SK-N-SH (cell line): ENCODE data around the gene SPRING1. TPM values are rescaled to one million over a fixed set of nuclear protein-coding genes. Genes with fewer than 3 reads are reported as not detected.

Experiments
- CTCF ChIA-PET: fragments of 300-600, 350-600 bp; formaldehyde crosslinking; extraction: SDS; loops from one replicate; lab custom pipeline; 2021; lab: Yijun Ruan, JAX
- POLR2A ChIA-PET: fragments of 350-600 bp; sonication (Branson Sonifier 250); formaldehyde crosslinking; extraction: SDS; loops from one replicate; lab custom pipeline; 2020; ENCODE audit warnings: antibody characterized with exemption, inconsistent platforms; lab: Yijun Ruan, JAX
- DNase-seq: peaks from one replicate; pipeline ENCODE4 v3.0.0; 2012
- H2AFZ ChIP-seq: fragments of 200-600 bp; sonication (generic); 2 replicates; pipeline ENCODE4 v1.8.1; 2016; ENCODE audit warnings: antibody characterized with exemption, mild to moderate bottlenecking, low read depth
- H3F3A ChIP-seq: fragments of 200-600 bp; sonication (generic); replicated peaks from 2 replicates; pipeline ENCODE3; 2016; ENCODE audit warnings: antibody characterized with exemption, mild to moderate bottlenecking; ENCODE audit not compliant: insufficient read depth
- H3K27ac ChIP-seq, 2 experiments: fragments of 200-500 bp in 1 of 2; fragments of 200-600 bp in 1 of 2; sonication (Bioruptor generic) in 1 of 2; sonication (generic), shearing (Covaris generic) in 1 of 2; 2 replicates each; pipeline versions ENCODE4 v1.5.1 to v1.6.1; 2014 to 2016; ENCODE audit warnings: low read depth in 2 of 2, inconsistent platforms in 1 of 2, low read length in 1 of 2, mild to moderate bottlenecking in 1 of 2, mixed read lengths in 1 of 2
- H3K27me3 ChIP-seq: fragments of 200-600 bp; sonication (generic), shearing (Covaris generic); 2 replicates; pipeline ENCODE4 v1.6.1; 2016; ENCODE audit warnings: mixed run types; ENCODE audit not compliant: insufficient read depth
- H3K36me3 ChIP-seq, 2 experiments: fragments of 200-500 bp in 1 of 2; fragments of 200-600 bp in 1 of 2; sonication (Bioruptor generic) in 1 of 2; sonication (generic) in 1 of 2; replicated peaks in 1 of 2; 2 replicates each; pipeline versions ENCODE3 to v1.5.1; 2014 to 2016; ENCODE audit warnings: low read length in 1 of 2, mild to moderate bottlenecking in 1 of 2; ENCODE audit not compliant: insufficient read depth in 2 of 2, control insufficient read depth in 1 of 2
- H3K4me1 ChIP-seq, 2 experiments: fragments of 200-500 bp in 1 of 2; fragments of 200-600 bp in 1 of 2; sonication (Bioruptor generic) in 1 of 2; sonication (generic), shearing (Covaris generic) in 1 of 2; 2 replicates each; pipeline versions ENCODE4 v1.5.1 to v1.6.1; 2014 to 2016; ENCODE audit warnings: low read depth in 1 of 2, low read length in 1 of 2, mixed run types in 1 of 2; ENCODE audit not compliant: insufficient read depth in 2 of 2, control insufficient read depth in 1 of 2
- H3K4me2 ChIP-seq: fragments of 200-600 bp; sonication (generic), shearing (Covaris generic); 2 replicates; pipeline ENCODE4 v1.6.1; 2017; ENCODE audit warnings: mixed run types
- H3K4me3 ChIP-seq, 2 experiments: fragments of 200-500 bp in 1 of 2; fragments of 200-600 bp in 1 of 2; sonication (Bioruptor generic) in 1 of 2; sonication (generic), shearing (Covaris generic) in 1 of 2; 2 replicates each; pipeline versions ENCODE4 v1.5.1 to v1.8.1; 2014 to 2016; ENCODE audit warnings: low read depth in 2 of 2, inconsistent platforms in 1 of 2, low read length in 1 of 2, mild to moderate bottlenecking in 1 of 2, mixed read lengths in 1 of 2, moderate library complexity in 1 of 2
- H3K79me2 ChIP-seq: fragments of 200-600 bp; sonication (generic); 2 replicates; pipeline ENCODE4 v1.8.1; 2017; ENCODE audit warnings: mild to moderate bottlenecking; ENCODE audit not compliant: insufficient read depth
- H3K9ac ChIP-seq: fragments of 200-600 bp; sonication (generic); 2 replicates; pipeline ENCODE4 v1.6.1; 2017; ENCODE audit warnings: mixed run types
- H3K9me2 ChIP-seq: fragments of 200-600 bp; sonication (generic); 2 replicates; pipeline ENCODE4 v1.6.1; 2017; ENCODE audit warnings: mixed run types
- H3K9me3 ChIP-seq: fragments of 200-600 bp; sonication (generic); 2 replicates; pipeline ENCODE4 v1.6.1; 2017; ENCODE audit warnings: mixed run types, mild to moderate bottlenecking, moderate library complexity
- H4K20me1 ChIP-seq: fragments of 200-600 bp; sonication (generic); 2 replicates; pipeline ENCODE4 v1.6.1; 2017; ENCODE audit warnings: mild to moderate bottlenecking, mixed run types; ENCODE audit not compliant: insufficient read depth
- CHD2 ChIP-seq: fragments of 150-350 bp; IDR thresholded peaks from 2 replicates; pipeline ENCODE4 v1.6.1; 2018; ENCODE audit warnings: low read length; ENCODE audit not compliant: partially characterized antibody
- CTCF ChIP-seq: fragments of 200-600 bp; sonication (generic); IDR thresholded peaks from 2 replicates; pipeline ENCODE4 v1.6.1; 2017; ENCODE audit warnings: antibody characterized with exemption, mild to moderate bottlenecking, moderate library complexity
- EP300 ChIP-seq, 2 experiments: IDR thresholded peaks; 2 replicates each; pipeline versions ENCODE4 v1.4.0 to v1.6.1; 2012; ENCODE audit warnings: borderline replicate concordance in 1 of 2, low read depth in 1 of 2, low read length in 1 of 2
- FOXJ3 ChIP-seq: sonication (generic); formaldehyde crosslinking; IDR thresholded peaks from 2 replicates; pipeline ENCODE4 v1.5.1; 2020; ENCODE audit warnings: mild to moderate bottlenecking, missing genetic modification reagents
- FOXM1 ChIP-seq: IDR thresholded peaks from 2 replicates; pipeline ENCODE4 v1.4.0; 2012; ENCODE audit warnings: low read depth, mild to moderate bottlenecking
- GABPA ChIP-seq: IDR thresholded peaks from 2 replicates; pipeline ENCODE4 v1.4.0; 2012; ENCODE audit warnings: low read depth, mild to moderate bottlenecking
- IRF3 ChIP-seq: fragments of 150-350 bp; IDR thresholded peaks from 2 replicates; pipeline ENCODE4 v1.6.1; 2016; ENCODE audit warnings: mild to moderate bottlenecking, low read depth, low read length
- MEF2A ChIP-seq: IDR thresholded peaks from 2 replicates; pipeline ENCODE4 v1.4.0; 2012; ENCODE audit warnings: low read depth, borderline replicate concordance
- MXI1 ChIP-seq: IDR thresholded peaks from 2 replicates; pipeline ENCODE4 v1.6.1; 2012; ENCODE audit warnings: mild to moderate bottlenecking, low read depth, low read length, improper control_type of control experiment
- PBX3 ChIP-seq: IDR thresholded peaks from 2 replicates; pipeline ENCODE4; 2012
- POLR2AphosphoS5 ChIP-seq: IDR thresholded peaks from 2 replicates; pipeline ENCODE4 v1.6.1; 2012; ENCODE audit warnings: low read depth, low read length
- RAD21 ChIP-seq: IDR thresholded peaks from 2 replicates; pipeline ENCODE4 v1.6.1; 2012; ENCODE audit warnings: mild to moderate bottlenecking, low read length
- REST ChIP-seq: IDR thresholded peaks from 2 replicates; pipeline ENCODE4 v1.6.1; 2012; ENCODE audit warnings: mild to moderate bottlenecking, low read depth, low read length, moderate library complexity
- RXRA ChIP-seq: IDR thresholded peaks from 2 replicates; pipeline ENCODE4 v1.4.0; 2012; ENCODE audit warnings: low read depth, mild to moderate bottlenecking, borderline replicate concordance
- TCF12 ChIP-seq: IDR thresholded peaks from 2 replicates; pipeline ENCODE4 v1.4.0; 2012
- TEAD4 ChIP-seq: IDR thresholded peaks from 2 replicates; pipeline ENCODE4 v1.4.0; 2012; ENCODE audit warnings: mild to moderate bottlenecking, borderline replicate concordance; ENCODE audit not compliant: insufficient read depth
- USF1 ChIP-seq: IDR thresholded peaks from 2 replicates; pipeline ENCODE4 v1.4.0; 2012; ENCODE audit warnings: low read depth, borderline replicate concordance
- YY1 ChIP-seq: IDR thresholded peaks from 2 replicates; pipeline ENCODE4 v1.4.0; 2012; ENCODE audit warnings: low read depth, mild to moderate bottlenecking
- WGBS: methylation state at CpG from one replicate; pipeline ENCODE4 v1.1.6; 2017; ENCODE audit warnings: low lambda C conversion rate; 5-methylcytosine and 5-hydroxymethylcytosine counted together
- polyA plus RNA-seq, 3 experiments: library from polyadenylated mRNA; depleted of rRNA; stranded (reverse); fragments of >200 nt; gene quantifications; 2 replicates each; pipeline ENCODE4 v1.2.3, GENCODE V29; 2012

Gene SPRING1
- polyA plus RNA-seq, 1 of the 3 experiments (the other 2 are of a cell fraction) = 10.9 TPM

- H4K20me1 ChIP-seq = no peaks in the 10 kb centered on the region
- H3K9ac ChIP-seq = no peak overlapping the region
- no peak overlapping the region for H3K4me2 ChIP-seq
- H2AFZ ChIP-seq = no peak overlapping the region
- no peak overlapping the region for H3K4me3 ChIP-seq
- H3K9me2 ChIP-seq = no peaks in the 10 kb centered on the region
- TF ChIP-seq TCF12 = no peak
- TF ChIP-seq YY1 = no peak
- no peak for TF ChIP-seq FOXJ3 (CRISPR knock-in tag)
- TF ChIP-seq USF1 = no peak
- TF ChIP-seq FOXM1 = no peak
- TF ChIP-seq POLR2AphosphoS5 = no peak
- no peak for TF ChIP-seq EP300 (IDR thresholded peaks at IDR 0.05; ENCODE audit: borderline replicate concordance in 1 of 2, low read depth in 1 of 2, low read length in 1 of 2)
- TF ChIP-seq REST = no peak
- no peak for TF ChIP-seq MEF2A
- no peak for TF ChIP-seq TEAD4
- no peak for TF ChIP-seq RXRA
- TF ChIP-seq CHD2 = no peak
- TF ChIP-seq, all 33 proteins: peak for 0
- Histone ChIP-seq H3K4me1 (no peaks in the 10 kb centered on the region), H3K27ac (no peak overlapping the region), H3F3A (no peaks in the 10 kb centered on the region), H3K9me3 (no peaks in the 10 kb centered on the region), H3K79me2 (no peaks in the 10 kb centered on the region), H3K27me3 (no peaks in the 10 kb centered on the region), H3K36me3 (no peaks in the 10 kb centered on the region)
- no peak for DNase-seq
- CTCF ChIA-PET = no interaction called here
- POLR2A ChIA-PET = no interaction called here
- WGBS = 86% methylated on average over 4 of the region's 5 CpGs
These were observed 27.4 kb upstream of the SPRING1 start for GRCh38 chr12:116765271-116765670.

GRCh38 chr12:116761499-116761898 lies 23.6 kb upstream of the SPRING1 start:
- Histone ChIP-seq H3K27ac (no peak overlapping the region), H4K20me1 (no peaks in the 10 kb centered on the region), H3K4me1 (no peaks in the 10 kb centered on the region), H3K4me2 (no peak overlapping the region), H3K27me3 (no peaks in the 10 kb centered on the region), H3K9ac (no peak overlapping the region), H3K9me2 (no peaks in the 10 kb centered on the region), H3K36me3 (no peaks in the 10 kb centered on the region), H3F3A (no peaks in the 10 kb centered on the region), H3K9me3 (no peaks in the 10 kb centered on the region), H3K4me3 (no peak overlapping the region), H2AFZ (no peak overlapping the region), H3K79me2 (no peaks in the 10 kb centered on the region)
- WGBS = 93% methylated on average over 4 of the region's 4 CpGs
- ChIA-PET CTCF (interaction anchor here (1.1 kb wide), 1 partner anchor 9 kb away, joined by 3 read pairs; no protein-coding TSS in a partner anchor), POLR2A (no interaction called here)
- DNase-seq = no peak
- TF ChIP-seq YY1 (no peak), GABPA (no peak), TCF12 (no peak), CTCF (no peak), PBX3 (no peak), FOXM1 (no peak), IRF3 (no peak), MXI1 (no peak), RAD21 (no peak)
